SK-N-SH (cell line): ENCODE measurements around the gene SNX24.

ENCODE experiments used
- CHD2 ChIP-seq: fragments of 150-350 bp; IDR thresholded peaks from 2 replicates; pipeline ENCODE4 v1.6.1; 2018; ENCODE audit warnings: low read length; ENCODE audit not compliant: partially characterized antibody
- EP300 ChIP-seq, 2 experiments: IDR thresholded peaks; 2 replicates each; pipeline versions ENCODE4 v1.4.0 to v1.6.1; 2012; ENCODE audit warnings: borderline replicate concordance in 1 of 2, low read depth in 1 of 2, low read length in 1 of 2
- FOXM1 ChIP-seq: IDR thresholded peaks from 2 replicates; pipeline ENCODE4 v1.4.0; 2012; ENCODE audit warnings: low read depth, mild to moderate bottlenecking
- GABPA ChIP-seq: IDR thresholded peaks from 2 replicates; pipeline ENCODE4 v1.4.0; 2012; ENCODE audit warnings: low read depth, mild to moderate bottlenecking
- MEF2A ChIP-seq: IDR thresholded peaks from 2 replicates; pipeline ENCODE4 v1.4.0; 2012; ENCODE audit warnings: low read depth, borderline replicate concordance
- MXI1 ChIP-seq: IDR thresholded peaks from 2 replicates; pipeline ENCODE4 v1.6.1; 2012; ENCODE audit warnings: mild to moderate bottlenecking, low read depth, low read length, improper control_type of control experiment
- RFX5 ChIP-seq: IDR thresholded peaks from 2 replicates; pipeline ENCODE4 v1.6.1; 2012; ENCODE audit warnings: mild to moderate bottlenecking, improper control_type of control experiment, low read length
- SMC3 ChIP-seq: IDR thresholded peaks from 2 replicates; pipeline ENCODE4 v1.6.1; 2012; ENCODE audit warnings: low read depth, low read length, improper control_type of control experiment
- YY1 ChIP-seq: IDR thresholded peaks from 2 replicates; pipeline ENCODE4 v1.4.0; 2012; ENCODE audit warnings: low read depth, mild to moderate bottlenecking
- TF ChIP-seq, protein P1 (sequence below): fragments of 200-600 bp; sonication (generic); IDR thresholded peaks from 2 replicates; pipeline ENCODE4 v1.6.1; 2017; ENCODE audit warnings: antibody characterized with exemption, mild to moderate bottlenecking, moderate library complexity
- TF ChIP-seq, protein P2 (sequence below): IDR thresholded peaks from 2 replicates; pipeline ENCODE4 v1.6.1; 2012; ENCODE audit warnings: mild to moderate bottlenecking, low read depth, low read length, moderate library complexity
- TF ChIP-seq, protein P3 (sequence below): fragments of 150-350 bp; IDR thresholded peaks from 2 replicates; pipeline ENCODE4 v1.6.1; 2017; ENCODE audit warnings: antibody characterized with exemption, low read length, low read depth, borderline replicate concordance
- TF ChIP-seq, protein P4 (sequence below): IDR thresholded peaks from 2 replicates; pipeline ENCODE4 v1.4.0; 2012; ENCODE audit warnings: low read depth
- TF ChIP-seq, protein P5 (sequence below): IDR thresholded peaks from 2 replicates; pipeline ENCODE4 v1.4.0; 2012; ENCODE audit warnings: low read depth, borderline replicate concordance

DNA sequence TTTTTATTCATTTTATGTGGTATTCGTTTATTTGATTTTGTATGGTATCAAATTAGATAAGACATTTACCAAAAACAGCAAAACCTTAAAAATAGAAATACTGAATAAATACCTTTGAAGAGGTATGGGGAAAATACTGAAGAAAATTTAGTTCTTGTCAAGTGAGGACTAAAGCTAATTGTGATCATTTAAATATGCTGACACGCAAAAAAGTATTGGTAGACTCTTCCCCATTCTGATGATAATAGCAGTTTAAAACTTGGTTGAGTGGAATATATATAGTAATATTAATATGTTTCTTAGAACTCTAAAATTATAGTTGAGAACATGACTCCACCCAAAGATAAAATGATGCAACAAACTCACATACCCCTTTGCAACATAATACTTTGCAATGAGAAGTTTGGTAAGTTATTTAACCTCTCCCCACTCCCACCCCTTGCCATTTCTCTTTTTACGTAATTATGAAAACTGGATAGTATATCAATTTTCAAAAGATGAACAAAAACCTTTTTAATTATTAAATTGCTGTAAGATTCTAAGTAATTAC, 30.1 kb upstream of the SNX24 start:
- TF ChIP-seq, protein P1, sequence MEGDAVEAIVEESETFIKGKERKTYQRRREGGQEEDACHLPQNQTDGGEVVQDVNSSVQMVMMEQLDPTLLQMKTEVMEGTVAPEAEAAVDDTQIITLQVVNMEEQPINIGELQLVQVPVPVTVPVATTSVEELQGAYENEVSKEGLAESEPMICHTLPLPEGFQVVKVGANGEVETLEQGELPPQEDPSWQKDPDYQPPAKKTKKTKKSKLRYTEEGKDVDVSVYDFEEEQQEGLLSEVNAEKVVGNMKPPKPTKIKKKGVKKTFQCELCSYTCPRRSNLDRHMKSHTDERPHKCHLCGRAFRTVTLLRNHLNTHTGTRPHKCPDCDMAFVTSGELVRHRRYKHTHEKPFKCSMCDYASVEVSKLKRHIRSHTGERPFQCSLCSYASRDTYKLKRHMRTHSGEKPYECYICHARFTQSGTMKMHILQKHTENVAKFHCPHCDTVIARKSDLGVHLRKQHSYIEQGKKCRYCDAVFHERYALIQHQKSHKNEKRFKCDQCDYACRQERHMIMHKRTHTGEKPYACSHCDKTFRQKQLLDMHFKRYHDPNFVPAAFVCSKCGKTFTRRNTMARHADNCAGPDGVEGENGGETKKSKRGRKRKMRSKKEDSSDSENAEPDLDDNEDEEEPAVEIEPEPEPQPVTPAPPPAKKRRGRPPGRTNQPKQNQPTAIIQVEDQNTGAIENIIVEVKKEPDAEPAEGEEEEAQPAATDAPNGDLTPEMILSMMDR = no peak
- TF ChIP-seq MXI1 (no peak), GABPA (no peak), EP300 (IDR thresholded peaks at IDR 0.05; ENCODE audit: borderline replicate concordance in 1 of 2, low read depth in 1 of 2, low read length in 1 of 2) (no peak), RFX5 (no peak), MEF2A (no peak), FOXM1 (no peak), CHD2 (no peak), YY1 (no peak), SMC3 (no peak)
- TF ChIP-seq, protein P2, sequence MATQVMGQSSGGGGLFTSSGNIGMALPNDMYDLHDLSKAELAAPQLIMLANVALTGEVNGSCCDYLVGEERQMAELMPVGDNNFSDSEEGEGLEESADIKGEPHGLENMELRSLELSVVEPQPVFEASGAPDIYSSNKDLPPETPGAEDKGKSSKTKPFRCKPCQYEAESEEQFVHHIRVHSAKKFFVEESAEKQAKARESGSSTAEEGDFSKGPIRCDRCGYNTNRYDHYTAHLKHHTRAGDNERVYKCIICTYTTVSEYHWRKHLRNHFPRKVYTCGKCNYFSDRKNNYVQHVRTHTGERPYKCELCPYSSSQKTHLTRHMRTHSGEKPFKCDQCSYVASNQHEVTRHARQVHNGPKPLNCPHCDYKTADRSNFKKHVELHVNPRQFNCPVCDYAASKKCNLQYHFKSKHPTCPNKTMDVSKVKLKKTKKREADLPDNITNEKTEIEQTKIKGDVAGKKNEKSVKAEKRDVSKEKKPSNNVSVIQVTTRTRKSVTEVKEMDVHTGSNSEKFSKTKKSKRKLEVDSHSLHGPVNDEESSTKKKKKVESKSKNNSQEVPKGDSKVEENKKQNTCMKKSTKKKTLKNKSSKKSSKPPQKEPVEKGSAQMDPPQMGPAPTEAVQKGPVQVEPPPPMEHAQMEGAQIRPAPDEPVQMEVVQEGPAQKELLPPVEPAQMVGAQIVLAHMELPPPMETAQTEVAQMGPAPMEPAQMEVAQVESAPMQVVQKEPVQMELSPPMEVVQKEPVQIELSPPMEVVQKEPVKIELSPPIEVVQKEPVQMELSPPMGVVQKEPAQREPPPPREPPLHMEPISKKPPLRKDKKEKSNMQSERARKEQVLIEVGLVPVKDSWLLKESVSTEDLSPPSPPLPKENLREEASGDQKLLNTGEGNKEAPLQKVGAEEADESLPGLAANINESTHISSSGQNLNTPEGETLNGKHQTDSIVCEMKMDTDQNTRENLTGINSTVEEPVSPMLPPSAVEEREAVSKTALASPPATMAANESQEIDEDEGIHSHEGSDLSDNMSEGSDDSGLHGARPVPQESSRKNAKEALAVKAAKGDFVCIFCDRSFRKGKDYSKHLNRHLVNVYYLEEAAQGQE = no peak
- TF ChIP-seq, protein P3, sequence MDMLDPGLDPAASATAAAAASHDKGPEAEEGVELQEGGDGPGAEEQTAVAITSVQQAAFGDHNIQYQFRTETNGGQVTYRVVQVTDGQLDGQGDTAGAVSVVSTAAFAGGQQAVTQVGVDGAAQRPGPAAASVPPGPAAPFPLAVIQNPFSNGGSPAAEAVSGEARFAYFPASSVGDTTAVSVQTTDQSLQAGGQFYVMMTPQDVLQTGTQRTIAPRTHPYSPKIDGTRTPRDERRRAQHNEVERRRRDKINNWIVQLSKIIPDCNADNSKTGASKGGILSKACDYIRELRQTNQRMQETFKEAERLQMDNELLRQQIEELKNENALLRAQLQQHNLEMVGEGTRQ = no peak
- TF ChIP-seq, protein P4, sequence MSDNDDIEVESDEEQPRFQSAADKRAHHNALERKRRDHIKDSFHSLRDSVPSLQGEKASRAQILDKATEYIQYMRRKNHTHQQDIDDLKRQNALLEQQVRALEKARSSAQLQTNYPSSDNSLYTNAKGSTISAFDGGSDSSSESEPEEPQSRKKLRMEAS = no peak
- TF ChIP-seq, protein P5, sequence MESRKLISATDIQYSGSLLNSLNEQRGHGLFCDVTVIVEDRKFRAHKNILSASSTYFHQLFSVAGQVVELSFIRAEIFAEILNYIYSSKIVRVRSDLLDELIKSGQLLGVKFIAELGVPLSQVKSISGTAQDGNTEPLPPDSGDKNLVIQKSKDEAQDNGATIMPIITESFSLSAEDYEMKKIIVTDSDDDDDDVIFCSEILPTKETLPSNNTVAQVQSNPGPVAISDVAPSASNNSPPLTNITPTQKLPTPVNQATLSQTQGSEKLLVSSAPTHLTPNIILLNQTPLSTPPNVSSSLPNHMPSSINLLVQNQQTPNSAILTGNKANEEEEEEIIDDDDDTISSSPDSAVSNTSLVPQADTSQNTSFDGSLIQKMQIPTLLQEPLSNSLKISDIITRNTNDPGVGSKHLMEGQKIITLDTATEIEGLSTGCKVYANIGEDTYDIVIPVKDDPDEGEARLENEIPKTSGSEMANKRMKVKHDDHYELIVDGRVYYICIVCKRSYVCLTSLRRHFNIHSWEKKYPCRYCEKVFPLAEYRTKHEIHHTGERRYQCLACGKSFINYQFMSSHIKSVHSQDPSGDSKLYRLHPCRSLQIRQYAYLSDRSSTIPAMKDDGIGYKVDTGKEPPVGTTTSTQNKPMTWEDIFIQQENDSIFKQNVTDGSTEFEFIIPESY = no peak
